ENCODE data around the gene ATRN.

DNA sequence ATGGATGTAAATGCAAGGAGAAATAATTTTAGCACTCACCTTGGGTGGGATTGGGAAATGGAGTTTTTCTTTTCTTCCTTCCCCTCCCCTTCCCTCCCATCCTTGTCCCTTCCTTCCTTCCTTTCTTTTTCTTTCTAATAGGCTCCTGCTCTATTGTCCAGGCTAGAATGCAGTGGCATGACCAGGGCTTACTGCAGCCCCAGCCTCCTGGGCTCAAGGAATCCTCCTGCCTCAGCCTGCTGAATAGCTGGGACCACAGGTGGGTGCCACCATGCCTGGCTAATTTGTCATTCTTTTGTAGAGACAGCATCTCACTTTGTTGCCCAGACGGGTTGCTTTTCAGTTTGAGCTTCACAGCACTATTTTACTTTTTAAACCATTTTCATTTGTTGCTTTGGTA lies 21.5 kb upstream of the ATRN start:
- TF ChIP-seq EZH2phosphoT487 (IDR thresholded peaks at IDR 0.05; ENCODE audit: borderline replicate concordance) = no peak
- no peak for TF ChIP-seq CTCF (conservative IDR thresholded peaks at IDR 0.05; ENCODE audit: low read length)

All from Loucy (cell line).